H1 (cell line): ENCODE data around the gene TMUB2. TPM values are rescaled to one million over a fixed set of nuclear protein-coding genes. Genes with fewer than 3 reads are reported as not detected.

Experiments
- HDAC6 ChIP-seq: IDR thresholded peaks from one replicate; pipeline ENCODE4 v1.7.1; 2012; ENCODE audit warnings: low read depth, mild to moderate bottlenecking, inconsistent platforms, low read length, moderate library complexity
- NRF1 ChIP-seq: IDR thresholded peaks from 2 replicates; pipeline ENCODE4 v1.6.1; 2011; ENCODE audit warnings: mild to moderate bottlenecking, low read depth, low read length, improper control_type of control experiment
- RAD21 ChIP-seq, 2 experiments: IDR thresholded peaks in 1 of 2; conservative IDR thresholded peaks in 1 of 2; 2 replicates each; pipeline ENCODE4 v1.6.1; 2011; ENCODE audit warnings: low read depth in 2 of 2, low read length in 2 of 2, improper control_type of control experiment in 1 of 2, inconsistent platforms in 1 of 2, mild to moderate bottlenecking in 1 of 2, moderate library complexity in 1 of 2
- RBBP5 ChIP-seq: IDR thresholded peaks from 2 replicates; pipeline ENCODE4 v1.7.1; 2012; ENCODE audit warnings: low read depth, mild to moderate bottlenecking, inconsistent platforms, low read length, moderate library complexity, borderline replicate concordance
- RFX5 ChIP-seq: IDR thresholded peaks from 2 replicates; pipeline ENCODE4 v1.6.1; 2011; ENCODE audit warnings: low read depth, low read length, improper control_type of control experiment, borderline replicate concordance
- polyA plus RNA-seq, 7 experiments: library from polyadenylated mRNA; depleted of rRNA in 3 of 7; stranded (reverse) in 5 of 7; unstranded in 2 of 7; fragments of >200 nt in 5 of 7; fragments of 200-250 nt in 2 of 7; gene quantifications; 1 replicate in 5 of 7; 2 replicates in 1 of 7; 4 replicates in 1 of 7; pipeline versions ENCODE4 v1.2.1 to v1.2.3, GENCODE V29; 2011 to 2013; ENCODE audit warnings: missing spikeins in 2 of 7, mixed read lengths in 2 of 7
- total RNA-seq: library from RNA; stranded (reverse); fragmentation: NEBNext Ultra II Directional; extraction: Animal tissue kit (Norgen Biotek cat#: 25700); gene quantifications from 2 replicates; pipeline ENCODE4 v1.2.1, GENCODE V29; 2021

Gene TMUB2
- total and polyA plus RNA-seq, 2 of the 8 experiments (the other 6 are each of a cell fraction or from before 2014, with no cell fraction given): 18.5 to 30.5 TPM

GRCh38 chr17:44193326-44194084 is 6.7 kb downstream of the TMUB2 start (continued):
- TF ChIP-seq RAD21 (IDR thresholded peaks at IDR 0.05 in 1 of 2, conservative IDR thresholded peaks at IDR 0.05 in 1 of 2; ENCODE audit: low read depth in 2 of 2, low read length in 2 of 2) (no peak), HDAC6 (no peak), RFX5 (no peak), RBBP5 (no peak), NRF1 (no peak)
